Astrocyte of the cerebellum (primary cell): ENCODE results near the gene MYBPC2.
A peak's percentile ranks its signal among the peaks of the same experiment; 100 is the strongest.

Experiments used
- DNase-seq: peaks from one replicate; pipeline ENCODE4 v3.0.0-alpha.2; 2011; ENCODE audit warnings: low read depth
- H3K4me3 ChIP-seq: 2 replicates; pipeline ENCODE4 v1.5.1; 2011; ENCODE audit warnings: mild to moderate bottlenecking, low read depth, low read length, moderate library complexity
- CTCF ChIP-seq: IDR thresholded peaks from 2 replicates; pipeline ENCODE4 v1.5.1; 2012; ENCODE audit warnings: low read length, low read depth, moderate library complexity, mild to moderate bottlenecking; ENCODE audit errors: missing control alignments
- in situ Hi-C: cut with HindIII; loops from 2 replicates; pipeline ENCODE4 v1.10.0; 2017; ENCODE audit warnings: low sequenced_read_pairs

The MYBPC2 gene

GRCh38 chr19:50430888-50431342 is 1.8 kb upstream of the MYBPC2 start:
- TF ChIP-seq CTCF = no peak
- in situ Hi-C loops = no loop called here
- peak overlapping the region; percentile 51 for H3K4me3 ChIP-seq
- no peak for DNase-seq

GRCh38 chr19:50431343-50432220 is 1.1 kb upstream of the MYBPC2 start:
- in situ Hi-C loops = no loop called here
- peak overlapping the region; percentile 51 for H3K4me3 ChIP-seq
- no peak for TF ChIP-seq CTCF
- DNase-seq = peak; percentile 41

GRCh38 chr19:50433201-50434180 is 799 bp downstream of the MYBPC2 start:
- no peak overlapping the region for H3K4me3 ChIP-seq
- no peak for DNase-seq
- in situ Hi-C loops = no loop called here
- TF ChIP-seq CTCF = no peak

- in situ Hi-C loops = no loop called here
- TF ChIP-seq CTCF = no peak
- H3K4me3 ChIP-seq = no peak overlapping the region
- no peak for DNase-seq
Measured at GRCh38 chr19:50434525-50434924, 1.8 kb downstream of the MYBPC2 start.

GRCh38 chr19:50435221-50435620 is 2.5 kb downstream of the MYBPC2 start:
- TF ChIP-seq CTCF = no peak
- no peak overlapping the region for H3K4me3 ChIP-seq
- in situ Hi-C loops = no loop called here
- DNase-seq = no peak

- in situ Hi-C loops = no loop called here
- H3K4me3 ChIP-seq = no peak overlapping the region
- TF ChIP-seq CTCF = no peak
- no peak for DNase-seq
Measured at GRCh38 chr19:50435627-50436026, 2.9 kb downstream of the MYBPC2 start.
